IMR-90 (cell line): Measurements from ENCODE around the gene TTYH3. TPM values are rescaled to one million over a fixed set of nuclear protein-coding genes. Genes with fewer than 3 reads are reported as not detected.

ENCODE experiments used
- ATAC-seq: fragments of 200-7000 bp; cut with Tn5 transposase; 2 replicates; pipeline ENCODE4 v1.9.1; 2020; ENCODE audit warnings: low read depth, mild to moderate bottlenecking, moderate library complexity
- BruUV-seq: library from RNA; stranded (reverse); fragments of 400-500 nt; replicated peaks from 2 replicates; lab custom pipeline; 2021; lab: Mats Ljungman, UMichigan
- CTCF ChIA-PET: fragments of 300-600 bp; formaldehyde crosslinking; extraction: SDS; loops from one replicate; lab custom pipeline; 2021; ENCODE audit warnings: antibody characterized with exemption; lab: Yijun Ruan, JAX
- POLR2A ChIA-PET: fragments of 300-600 bp; sonication (Branson Sonifier 250); formaldehyde crosslinking; loops from one replicate; lab custom pipeline; 2022; ENCODE audit warnings: antibody characterized with exemption; ENCODE audit not compliant: unreplicated experiment; lab: Charles Lee
- DNase-seq: peaks from one replicate; pipeline ENCODE4 v3.0.0; 2013
- H2AFZ ChIP-seq: replicated peaks from 2 replicates; pipeline ENCODE3; 2013; ENCODE audit warnings: low read length, mild to moderate bottlenecking; ENCODE audit not compliant: poor library complexity
- H2AK5ac ChIP-seq: 2 replicates; pipeline ENCODE4 v1.6.1; 2013; ENCODE audit warnings: low read depth, low read length, inconsistent platforms
- H2AK9ac ChIP-seq: replicated peaks from 2 replicates; pipeline ENCODE3; 2013; ENCODE audit warnings: mild to moderate bottlenecking, low read depth, low read length, moderate library complexity; ENCODE audit not compliant: poor library complexity
- H2BK120ac ChIP-seq: 2 replicates; pipeline ENCODE4 v1.6.1; 2013; ENCODE audit warnings: low read depth, low read length, inconsistent platforms
- H2BK15ac ChIP-seq: 3 replicates; pipeline ENCODE4 v1.6.1; 2013; ENCODE audit warnings: low read depth, low read length, inconsistent platforms
- H2BK20ac ChIP-seq: 2 replicates; pipeline ENCODE4 v1.6.1; 2013; ENCODE audit warnings: low read depth, mild to moderate bottlenecking, inconsistent platforms, low read length, moderate library complexity
- H2BK5ac ChIP-seq: 2 replicates; pipeline ENCODE4 v1.6.1; 2013; ENCODE audit warnings: mild to moderate bottlenecking, low read depth, low read length, inconsistent platforms; ENCODE audit not compliant: poor library complexity, severe bottlenecking
- H3K14ac ChIP-seq: replicated peaks from 2 replicates; pipeline ENCODE4 v1.6.1; 2013; ENCODE audit warnings: low read depth, low read length, inconsistent platforms
- H3K18ac ChIP-seq: 2 replicates; pipeline ENCODE4 v1.6.1; 2013; ENCODE audit warnings: low read depth, low read length, control low read depth
- H3K23ac ChIP-seq: 2 replicates; pipeline ENCODE4 v1.6.1; 2013; ENCODE audit warnings: low read depth, low read length, inconsistent platforms
- H3K27ac ChIP-seq: 2 replicates; pipeline ENCODE4 v1.5.1; 2013; ENCODE audit warnings: mild to moderate bottlenecking, control low read depth, low read length; ENCODE audit not compliant: insufficient read depth
- H3K27me3 ChIP-seq: 2 replicates; pipeline ENCODE4 v1.6.1; 2013; ENCODE audit warnings: low read length; ENCODE audit not compliant: control insufficient read depth, insufficient read depth
- H3K36me3 ChIP-seq: 2 replicates; pipeline ENCODE4 v1.6.1; 2013; ENCODE audit warnings: low read length, mixed read lengths; ENCODE audit not compliant: control insufficient read depth, insufficient read depth
- H3K4ac ChIP-seq: 2 replicates; pipeline ENCODE4 v1.6.1; 2013; ENCODE audit warnings: low read depth, low read length, inconsistent platforms
- H3K4me1 ChIP-seq: 2 replicates; pipeline ENCODE4 v1.6.1; 2013; ENCODE audit warnings: low read length, mixed read lengths; ENCODE audit not compliant: control insufficient read depth, insufficient read depth
- H3K4me2 ChIP-seq: 2 replicates; pipeline ENCODE4 v1.6.1; 2013; ENCODE audit warnings: low read depth, mild to moderate bottlenecking, control low read depth, low read length, moderate library complexity
- H3K4me3 ChIP-seq: 2 replicates; pipeline ENCODE4 v1.5.1; 2013; ENCODE audit warnings: low read depth, mild to moderate bottlenecking, control low read depth, low read length, moderate library complexity; ENCODE audit not compliant: insufficient read depth
- H3K56ac ChIP-seq: 2 replicates; pipeline ENCODE4 v1.6.1; 2013; ENCODE audit warnings: low read length, inconsistent platforms; ENCODE audit not compliant: insufficient read depth; ENCODE audit errors: extremely low read depth
- H3K79me1 ChIP-seq, 2 experiments: 2 replicates each; pipeline ENCODE4 v1.6.1; 2013; ENCODE audit warnings: low read length in 2 of 2, inconsistent platforms in 1 of 2, low read depth in 1 of 2
- H3K9ac ChIP-seq: 2 replicates; pipeline ENCODE4 v1.6.1; 2013; ENCODE audit warnings: low read depth, low read length, control low read depth
- H3K9me1 ChIP-seq: 2 replicates; pipeline ENCODE4 v1.6.1; 2013; ENCODE audit warnings: low read length, inconsistent platforms; ENCODE audit not compliant: insufficient read depth
- H3K9me3 ChIP-seq: 2 replicates; pipeline ENCODE4 v1.6.1; 2013; ENCODE audit warnings: low read length; ENCODE audit not compliant: control insufficient read depth, insufficient read depth
- H4K20me1 ChIP-seq: 2 replicates; pipeline ENCODE4 v1.6.1; 2013; ENCODE audit warnings: low read length, inconsistent platforms; ENCODE audit not compliant: insufficient read depth
- H4K5ac ChIP-seq: 2 replicates; pipeline ENCODE4 v1.6.1; 2013; ENCODE audit warnings: mild to moderate bottlenecking, low read depth, low read length, control low read depth
- H4K8ac ChIP-seq, 2 experiments: 2 replicates each; pipeline ENCODE4 v1.6.1; 2013; ENCODE audit warnings: low read depth in 2 of 2, low read length in 2 of 2, control low read depth in 1 of 2, inconsistent platforms in 1 of 2
- H4K91ac ChIP-seq: 2 replicates; pipeline ENCODE4 v1.6.1; 2013; ENCODE audit warnings: low read depth, low read length, inconsistent platforms; ENCODE audit not compliant: insufficient read depth
- CEBPB ChIP-seq: IDR thresholded peaks from 2 replicates; pipeline ENCODE4 v1.6.1; 2012; ENCODE audit warnings: low read depth, low read length, improper control_type of control experiment
- CHD1 ChIP-seq: IDR thresholded peaks from 2 replicates; pipeline ENCODE4 v1.6.1; 2012; ENCODE audit warnings: low read depth, low read length, improper control_type of control experiment
- CTCF ChIP-seq: conservative IDR thresholded peaks from 2 replicates; pipeline ENCODE4 v1.5.1; 2012; ENCODE audit warnings: mild to moderate bottlenecking, low read depth, low read length, improper control_type of control experiment
- FOS ChIP-seq: fragments of 150-350 bp; IDR thresholded peaks from 2 replicates; pipeline ENCODE4 v1.6.1; 2016; ENCODE audit warnings: low read depth, low read length
- MAFK ChIP-seq: IDR thresholded peaks from 2 replicates; pipeline ENCODE4 v1.6.1; 2012; ENCODE audit warnings: low read depth, low read length, improper control_type of control experiment
- MAZ ChIP-seq: IDR thresholded peaks from 2 replicates; pipeline ENCODE4 v1.6.1; 2012; ENCODE audit warnings: low read depth, mild to moderate bottlenecking, low read length, improper control_type of control experiment, moderate library complexity, borderline replicate concordance
- RAD21 ChIP-seq: IDR thresholded peaks from 2 replicates; pipeline ENCODE4 v1.6.1; 2012; ENCODE audit warnings: low read length, improper control_type of control experiment
- RFX5 ChIP-seq: IDR thresholded peaks from 2 replicates; pipeline ENCODE4 v1.8.0; 2012; ENCODE audit warnings: low read depth, mild to moderate bottlenecking, low read length, moderate library complexity
- WGBS, 2 experiments: methylation state at CpG; one replicate each; pipeline versions ENCODE4 v1.1.5 to v1.1.7; 2013; ENCODE audit warnings: missing lambda C conversion rate in 2 of 2; ENCODE audit not compliant: insufficient read length in 1 of 2; ENCODE audit errors: extremely low coverage in 2 of 2; 5-methylcytosine and 5-hydroxymethylcytosine counted together
- dilution Hi-C: fragments of 300-500 bp; cut with HindIII; formaldehyde crosslinking; loops from one replicate; pipeline ENCODE4 v1.14.3; 2018; ENCODE audit warnings: low sequenced_read_pairs; ENCODE audit not compliant: unreplicated experiment
- in situ Hi-C: fragments of 300-500 bp; cut with MboI; formaldehyde crosslinking; loops from 3 replicates; pipeline ENCODE4 v1.14.3; 2019; ENCODE audit warnings: low sequenced_read_pairs, inconsistent platforms, mixed read lengths
- intact Hi-C: fragments of 100-400 bp; cut with micrococcal nuclease; formaldehyde crosslinking; loops from 2 replicates; pipeline ENCODE4 v1.10.0; 2022
- polyA plus RNA-seq, 3 experiments: library from polyadenylated mRNA; depleted of rRNA; stranded (reverse); fragments of >200 nt; gene quantifications; 2 replicates each; pipeline ENCODE4 v1.2.3, GENCODE V29; 2012; ENCODE audit warnings: low replicate concordance in 1 of 3
- total RNA-seq: library from RNA; depleted of rRNA; stranded (reverse); fragments of >200 nt; gene quantifications from 2 replicates; pipeline ENCODE4 v1.2.3, GENCODE V29; 2012
- TF ChIP-seq, protein P1 (sequence below): fragments of 150-350 bp; IDR thresholded peaks from 2 replicates; pipeline ENCODE4 v1.6.1; 2017; ENCODE audit warnings: mild to moderate bottlenecking, antibody characterized with exemption, low read length, low read depth

The TTYH3 gene
- total and polyA plus RNA-seq, 2 of the 4 experiments (the other 2 are of a cell fraction): 5.6 to 82.6 TPM

- POLR2A ChIA-PET: no interaction called here
- intact Hi-C loops: no loop called here
- WGBS, 2 experiments: 93% methylated on average over 3 of the region's 7 CpGs; no CpG with 5 or more reads in 1 of the 2 experiments
Observed at GRCh38 chr7:2628891-2629290, 2.9 kb upstream of the TTYH3 start.

More at GRCh38 chr7:2628891-2629290, 2.9 kb upstream of the TTYH3 start:
- H2AK9ac ChIP-seq: no peak overlapping the region
- no peak overlapping the region for H2AK5ac ChIP-seq
- no peak overlapping the region for H2BK5ac ChIP-seq
- no peak overlapping the region for H4K8ac ChIP-seq
- CTCF ChIA-PET: no interaction called here
- dilution Hi-C loops (no loop called here), in situ Hi-C loops (no loop called here)
- TF ChIP-seq MAFK: no peak
- no peak for TF ChIP-seq CEBPB
- no peak for TF ChIP-seq RFX5
- TF ChIP-seq FOS: no peak
- no peak for TF ChIP-seq MAZ
- TF ChIP-seq RAD21: no peak
- TF ChIP-seq CTCF: no peak
- no peak for TF ChIP-seq CHD1
- TF ChIP-seq, protein P1, sequence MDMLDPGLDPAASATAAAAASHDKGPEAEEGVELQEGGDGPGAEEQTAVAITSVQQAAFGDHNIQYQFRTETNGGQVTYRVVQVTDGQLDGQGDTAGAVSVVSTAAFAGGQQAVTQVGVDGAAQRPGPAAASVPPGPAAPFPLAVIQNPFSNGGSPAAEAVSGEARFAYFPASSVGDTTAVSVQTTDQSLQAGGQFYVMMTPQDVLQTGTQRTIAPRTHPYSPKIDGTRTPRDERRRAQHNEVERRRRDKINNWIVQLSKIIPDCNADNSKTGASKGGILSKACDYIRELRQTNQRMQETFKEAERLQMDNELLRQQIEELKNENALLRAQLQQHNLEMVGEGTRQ: no peak
- H3K27me3 ChIP-seq: no peaks in the 10 kb centered on the region
- no peak overlapping the region for H3K4ac ChIP-seq
- no peak overlapping the region for H2BK20ac ChIP-seq
- no peak overlapping the region for H3K27ac ChIP-seq
- H3K23ac ChIP-seq: no peak overlapping the region
- no peak overlapping the region for H4K5ac ChIP-seq
- H4K20me1 ChIP-seq: peaks cover 10% of the 10 kb centered on the region
- H3K9me3 ChIP-seq: no peaks in the 10 kb centered on the region
- H2BK15ac ChIP-seq: no peak overlapping the region
- no peak overlapping the region for H3K9ac ChIP-seq
- H3K79me1 ChIP-seq: peaks cover 5 to 19% of the 10 kb centered on the region in 2 experiments; a peak in 1 of 4 replicates
- H3K14ac ChIP-seq: no peak overlapping the region
- H3K4me2 ChIP-seq: no peak overlapping the region
- H3K56ac ChIP-seq: no peak overlapping the region
- no peak for ATAC-seq
- H2AFZ ChIP-seq: no peak overlapping the region
- H3K36me3 ChIP-seq: no peaks in the 10 kb centered on the region
- H2BK120ac ChIP-seq: no peak overlapping the region
- peaks cover 7% of the 10 kb centered on the region; the same call in 1 of the 2 replicates for H3K4me1 ChIP-seq
- no peak for DNase-seq
- H3K4me3 ChIP-seq: no peak overlapping the region
- H4K91ac ChIP-seq: no peak overlapping the region
- BruUV-seq: no TSS peak
- H3K9me1 ChIP-seq: peaks cover 10% of the 10 kb centered on the region; the same call in 1 of the 2 replicates
- no peak overlapping the region for H3K18ac ChIP-seq
